ENCODE results near the gene CMTR1.
A peak's percentile ranks its signal among the peaks of the same experiment; 100 is the strongest.
"Not testable (repeated sequence)": the region's sequence is repeated elsewhere in the genome, so short reads cannot be mapped to it uniquely, and the experiment has no call there.

CMTR1 gene

DNA sequence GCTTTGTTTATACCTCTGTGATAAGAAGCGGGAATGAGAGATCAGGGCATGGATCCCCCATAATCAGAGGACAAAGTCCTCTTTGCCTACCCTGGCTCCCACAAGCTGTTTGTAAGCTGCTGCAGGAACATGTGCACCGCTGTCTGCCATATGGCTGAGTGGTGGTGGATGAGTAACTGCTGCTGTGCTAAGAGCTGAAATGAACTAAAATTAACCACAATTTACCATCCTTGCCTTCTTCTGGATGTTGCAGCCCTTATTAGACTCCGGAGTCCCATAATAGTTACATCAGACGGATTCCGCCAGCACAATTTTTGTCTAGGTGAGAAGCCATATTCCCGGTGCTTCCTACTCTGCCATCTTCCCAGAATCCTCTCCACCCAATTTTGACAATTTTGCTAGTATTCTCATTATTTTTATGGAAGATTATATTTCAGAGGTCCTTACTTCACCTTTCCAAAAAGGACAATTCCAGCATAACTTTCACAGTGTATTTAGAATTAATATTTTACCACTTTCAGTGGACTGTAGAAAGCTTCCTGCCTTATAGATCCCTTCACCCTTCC, 6.0 kb upstream of the CMTR1 start:
- no peak for DNase-seq
- in situ Hi-C loops (cut with HindIII; ENCODE audit: low pct_ligation_motif_present, low pct_unique_long_range_greater_than_20kb, low sequenced_read_pairs): no loop called here

DNA sequence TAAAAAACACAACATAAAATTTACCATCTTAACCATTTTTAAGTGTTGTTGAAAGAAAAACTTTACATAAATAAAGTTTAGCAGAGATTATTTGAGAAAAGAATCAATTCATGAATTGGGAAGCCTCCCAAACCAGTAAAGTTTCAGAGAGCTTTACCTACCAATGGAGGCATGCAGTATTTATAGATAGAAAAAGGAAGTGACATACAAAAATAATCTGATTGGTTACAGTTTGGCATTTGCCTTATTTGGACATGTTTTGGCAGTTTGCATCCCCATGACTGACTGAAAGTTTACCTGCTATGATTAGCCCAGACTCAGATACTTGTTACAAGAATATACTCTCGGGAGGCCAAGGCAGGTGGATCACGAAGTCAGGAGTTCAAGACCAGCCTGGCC, 3.7 kb upstream of the CMTR1 start:
- in situ Hi-C loops (cut with HindIII; ENCODE audit: low pct_ligation_motif_present, low pct_unique_long_range_greater_than_20kb, low sequenced_read_pairs): no loop called here
- no peak for DNase-seq

DNA sequence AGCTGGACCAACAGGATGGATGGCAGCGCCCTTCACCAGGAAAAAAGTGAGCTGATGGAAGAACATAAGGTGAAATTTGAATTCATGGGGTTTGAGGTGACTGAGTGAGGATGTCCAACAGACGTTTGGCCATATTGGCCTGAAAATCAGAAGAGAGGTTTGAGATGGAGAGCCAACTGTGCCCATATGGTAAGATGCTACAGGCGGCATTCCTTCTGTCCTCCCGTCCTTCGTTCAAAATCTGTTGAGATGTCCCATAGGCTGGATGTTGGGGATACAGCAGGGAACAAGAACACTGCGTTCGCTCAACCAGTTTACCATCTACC, 468 bp upstream of the CMTR1 start:
- in situ Hi-C loops (cut with HindIII; ENCODE audit: low pct_ligation_motif_present, low pct_unique_long_range_greater_than_20kb, low sequenced_read_pairs): no loop called here
- no peak for DNase-seq

DNA sequence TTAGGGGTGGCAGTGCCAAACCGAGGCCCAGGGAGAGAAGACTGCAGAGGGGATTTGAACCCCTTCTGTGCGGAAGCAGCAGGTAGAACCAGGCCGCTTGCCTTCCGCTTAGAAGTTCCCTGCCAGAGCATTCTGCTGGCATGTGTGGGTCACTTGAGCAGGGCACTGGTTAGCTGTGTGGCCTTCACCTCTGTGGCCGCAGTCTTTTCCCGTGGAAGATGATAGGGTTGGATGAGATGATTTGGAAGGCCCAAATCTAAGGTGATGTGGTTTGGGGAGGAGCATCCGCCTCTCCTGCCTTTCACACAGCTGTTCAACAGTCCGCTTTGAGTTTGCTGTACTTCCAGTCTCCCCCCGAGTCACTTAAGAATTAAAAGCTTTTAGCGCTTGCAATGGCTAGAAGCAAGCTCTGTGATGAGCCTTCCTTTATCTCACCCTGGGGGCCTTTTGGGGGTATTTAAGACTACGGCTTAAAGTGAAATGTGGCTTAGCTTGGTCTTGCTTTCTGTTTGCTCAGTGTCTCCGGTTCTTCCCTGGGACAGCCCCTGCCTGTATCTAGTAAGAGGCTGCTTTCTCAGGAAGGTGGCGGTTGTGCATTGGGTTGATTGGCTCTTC, 743 bp downstream of the CMTR1 start:
- in situ Hi-C loops (cut with HindIII; ENCODE audit: low pct_ligation_motif_present, low pct_unique_long_range_greater_than_20kb, low sequenced_read_pairs): no loop called here
- DNase-seq: peak; percentile 6

DNA sequence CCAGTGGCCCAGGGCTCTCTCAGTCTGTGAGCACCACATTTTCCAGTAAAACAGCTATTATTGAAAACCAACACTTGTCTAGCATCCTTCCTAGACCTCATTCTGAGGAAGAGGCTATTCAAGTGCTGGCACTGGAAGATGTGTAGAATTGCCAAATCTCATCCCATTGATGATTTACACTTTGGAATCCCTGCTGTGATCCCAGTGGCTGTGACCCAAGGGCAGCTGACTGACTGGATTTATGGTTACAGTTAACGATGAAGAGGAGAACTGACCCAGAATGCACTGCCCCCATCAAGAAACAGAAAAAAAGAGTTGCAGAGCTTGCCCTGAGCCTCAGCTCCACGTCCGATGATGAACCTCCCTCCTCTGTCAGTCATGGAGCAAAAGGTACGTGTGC, 2.4 kb downstream of the CMTR1 start:
- in situ Hi-C loops (cut with HindIII; ENCODE audit: low pct_ligation_motif_present, low pct_unique_long_range_greater_than_20kb, low sequenced_read_pairs): no loop called here
- no peak for DNase-seq

DNA sequence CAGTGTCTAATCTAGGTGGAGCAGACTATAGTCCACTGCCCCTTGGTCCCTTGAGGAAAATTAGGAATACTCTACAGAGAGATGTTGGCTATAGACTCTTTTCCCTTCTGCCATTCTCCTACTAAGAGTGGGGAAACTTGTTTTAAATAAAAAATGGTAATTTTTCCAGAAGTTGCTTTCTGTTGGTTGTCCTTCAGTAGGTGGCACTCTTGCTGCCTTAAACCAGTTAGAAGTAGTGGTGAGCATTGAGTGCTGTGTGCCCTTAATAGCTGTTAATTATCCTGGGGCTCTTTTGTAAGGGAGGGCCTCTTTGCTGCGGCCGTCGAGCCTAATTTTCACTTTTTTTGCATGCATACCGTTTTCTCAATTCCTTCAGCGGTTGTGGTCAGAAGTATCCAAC, 2.8 kb downstream of the CMTR1 start:
- in situ Hi-C loops (cut with HindIII; ENCODE audit: low pct_ligation_motif_present, low pct_unique_long_range_greater_than_20kb, low sequenced_read_pairs): no loop called here
- no peak for DNase-seq

DNA sequence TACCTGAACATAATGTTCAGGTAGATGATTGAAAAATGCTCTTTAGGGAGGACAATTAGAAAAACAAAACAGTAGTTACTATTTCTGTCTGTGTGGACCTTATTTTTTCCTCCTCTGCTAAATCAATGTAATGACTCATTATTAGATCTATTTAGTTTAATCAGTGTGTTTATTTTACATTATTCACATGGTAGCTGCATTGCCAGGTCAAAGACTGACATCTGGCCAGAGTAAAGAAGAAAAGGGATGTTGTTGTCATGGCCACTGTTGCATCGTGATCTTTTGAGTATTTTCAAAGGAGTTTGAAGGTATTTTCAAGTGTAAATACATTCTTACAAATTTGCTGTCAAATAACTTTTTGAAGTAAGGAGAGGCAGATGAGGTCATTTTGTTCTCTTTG, 5.9 kb downstream of the CMTR1 start:
- no peak for DNase-seq
- in situ Hi-C loops (cut with HindIII; ENCODE audit: low pct_ligation_motif_present, low pct_unique_long_range_greater_than_20kb, low sequenced_read_pairs): no loop called here

DNA sequence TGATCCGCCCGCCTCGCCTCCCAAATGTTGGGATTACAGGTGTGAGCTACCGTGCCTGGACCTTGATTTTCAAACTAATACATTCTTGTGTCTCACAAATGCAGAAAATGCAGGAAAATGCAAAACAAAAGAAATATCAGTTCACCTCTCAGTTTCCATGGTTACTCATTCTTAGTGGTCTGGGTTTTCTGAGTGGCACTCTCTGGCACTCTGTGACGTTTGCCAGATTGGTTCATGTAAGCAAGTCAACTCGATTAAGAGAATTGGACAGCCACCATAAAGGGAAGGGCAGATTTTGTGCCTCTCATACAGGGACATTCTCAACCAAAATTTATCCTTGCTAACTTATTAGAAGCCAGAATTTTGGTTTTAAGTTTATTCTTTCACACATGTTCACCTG, 8.6 kb downstream of the CMTR1 start:
- DNase-seq: no peak
- in situ Hi-C loops (cut with HindIII; ENCODE audit: low pct_ligation_motif_present, low pct_unique_long_range_greater_than_20kb, low sequenced_read_pairs): no loop called here

DNA sequence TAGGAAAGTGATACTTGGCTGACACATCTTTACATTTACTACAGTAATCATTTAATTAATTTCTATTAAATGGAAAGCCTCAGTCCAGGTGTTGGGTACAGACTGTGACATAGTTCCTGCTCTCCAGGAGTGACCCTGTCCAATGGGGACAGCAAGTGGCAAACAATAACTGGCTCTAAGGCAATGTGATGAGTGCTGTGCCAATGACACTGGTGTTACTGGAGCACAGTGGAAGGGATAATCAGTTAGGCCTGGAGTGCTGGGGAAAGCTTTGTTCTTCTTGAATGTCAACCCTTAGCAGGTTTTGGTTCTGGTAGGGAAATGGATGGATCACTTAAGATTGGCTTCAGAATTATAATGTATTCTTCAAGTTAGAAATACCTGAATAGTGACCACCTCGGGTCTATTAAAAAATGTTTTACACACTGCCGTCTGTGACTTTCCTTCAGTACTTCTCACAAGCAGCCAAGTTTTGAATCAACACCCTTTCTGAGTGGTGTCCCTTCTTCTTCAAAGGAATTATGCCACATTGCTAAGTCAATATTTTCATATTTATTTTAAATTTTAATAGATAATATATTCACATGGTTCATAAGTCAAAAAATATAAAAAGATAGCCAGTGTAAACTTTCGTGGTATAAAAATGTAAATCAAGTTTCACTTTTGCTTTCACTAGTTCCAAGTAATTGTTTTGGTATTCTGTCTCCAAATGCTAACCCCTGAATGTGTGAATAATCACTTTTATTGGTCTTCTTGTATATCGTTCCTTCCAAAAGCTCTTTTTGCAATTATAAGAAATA, 9.6 kb downstream of the CMTR1 start:
- in situ Hi-C loops (cut with HindIII; ENCODE audit: low pct_ligation_motif_present, low pct_unique_long_range_greater_than_20kb, low sequenced_read_pairs): no loop called here

DNA sequence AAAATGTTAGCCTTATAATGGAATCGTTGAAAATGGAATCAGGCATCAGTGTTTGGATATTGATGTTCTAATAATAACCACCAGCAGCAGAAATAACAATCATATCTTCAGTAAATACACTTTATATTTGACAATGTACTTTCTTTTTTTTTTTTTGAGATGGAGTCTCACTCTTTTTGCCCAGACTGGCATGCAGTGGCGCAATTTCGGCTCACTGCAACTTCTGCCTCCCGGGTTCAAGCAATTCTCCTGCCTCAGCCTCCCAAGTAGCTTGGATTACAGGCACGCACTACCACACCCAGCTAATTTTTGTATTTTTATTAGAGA, 10.2 kb downstream of the CMTR1 start:
- in situ Hi-C loops (cut with HindIII; ENCODE audit: low pct_ligation_motif_present, low pct_unique_long_range_greater_than_20kb, low sequenced_read_pairs); DNase-seq: not testable (repeated sequence)

More for the DNA sequence above, 9.6 kb downstream of the CMTR1 start:
- peak; percentile 17 for DNase-seq

DNA sequence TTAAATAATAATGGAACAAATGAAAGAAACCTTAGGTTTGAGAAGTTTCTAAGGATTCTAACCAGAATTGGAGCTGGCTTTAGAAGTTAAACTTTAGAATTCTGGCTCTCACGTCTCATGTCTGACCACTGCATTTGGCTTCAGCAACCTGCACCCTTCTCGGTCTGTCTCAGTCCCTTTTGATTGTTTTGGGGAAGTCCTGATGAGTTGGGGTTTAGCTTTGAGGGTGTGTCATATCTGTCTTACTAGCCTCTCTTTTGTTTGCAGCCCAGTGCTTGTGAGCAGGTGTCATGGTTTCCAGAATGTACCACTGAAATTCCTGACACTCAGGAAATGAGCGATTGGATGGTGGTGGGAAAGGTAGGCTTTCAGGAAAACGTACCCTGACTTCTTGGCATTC, 17.0 kb downstream of the CMTR1 start:
- in situ Hi-C loops (cut with HindIII; ENCODE audit: low pct_ligation_motif_present, low pct_unique_long_range_greater_than_20kb, low sequenced_read_pairs): no loop called here

DNA sequence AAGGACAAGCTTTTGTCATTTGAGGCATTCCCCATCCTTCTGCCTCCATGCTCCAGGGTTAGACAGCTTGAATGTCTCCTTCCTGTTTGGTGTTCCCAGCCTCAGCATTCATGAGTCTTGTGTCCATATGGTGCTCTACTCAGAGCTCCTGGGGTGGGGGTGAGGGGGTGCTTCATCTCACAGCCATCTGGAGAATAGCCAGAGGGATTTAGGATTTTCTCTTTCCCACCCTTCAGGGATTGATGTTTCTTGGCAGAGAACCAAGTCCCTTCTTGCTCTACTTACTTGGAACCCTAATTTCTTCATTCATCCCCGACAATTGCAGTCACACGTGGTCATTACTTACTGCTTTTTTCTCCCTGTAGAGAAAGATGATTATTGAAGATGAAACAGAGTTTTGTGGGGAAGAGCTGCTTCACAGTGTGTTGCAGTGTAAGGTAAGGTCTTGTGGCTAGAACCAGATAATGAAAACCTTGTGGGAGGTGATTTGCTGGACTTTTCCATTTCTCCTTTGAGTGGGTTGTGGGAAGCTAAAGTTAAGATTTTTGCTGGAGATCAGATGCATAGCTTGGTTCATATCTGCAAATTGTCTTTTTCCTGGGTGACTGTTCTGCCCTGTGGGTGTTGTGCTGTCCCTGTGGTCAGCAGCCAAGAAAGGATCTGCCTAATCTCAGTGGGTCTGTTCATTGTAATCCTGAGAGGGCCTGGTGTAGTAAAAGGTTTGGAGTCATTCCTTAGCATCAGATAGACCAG, 18.6 kb downstream of the CMTR1 start:
- in situ Hi-C loops (cut with HindIII; ENCODE audit: low pct_ligation_motif_present, low pct_unique_long_range_greater_than_20kb, low sequenced_read_pairs): no loop called here
- no peak for DNase-seq

More for the DNA sequence above, 17.0 kb downstream of the CMTR1 start:
- DNase-seq: no peak

DNA sequence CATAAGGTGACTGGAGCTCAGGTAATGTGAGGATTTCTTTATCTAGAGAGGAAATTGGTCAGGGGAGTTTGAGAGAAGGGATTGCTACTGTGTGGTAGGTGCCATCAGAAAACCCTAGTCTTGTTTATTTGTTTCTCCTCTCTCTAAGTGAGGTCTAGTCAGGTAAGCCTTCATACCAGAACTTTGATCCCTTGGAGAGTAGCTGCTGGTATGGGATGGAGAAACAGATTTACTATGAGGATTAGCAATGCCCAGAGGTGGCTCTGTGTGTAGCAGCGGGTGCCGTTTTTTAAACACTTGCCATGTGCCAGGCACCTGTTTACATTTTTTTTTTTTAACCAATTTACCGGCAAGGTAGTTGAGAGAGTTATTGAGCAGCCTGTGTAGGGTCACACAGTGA, 19.5 kb downstream of the CMTR1 start:
- DNase-seq: no peak

DNA sequence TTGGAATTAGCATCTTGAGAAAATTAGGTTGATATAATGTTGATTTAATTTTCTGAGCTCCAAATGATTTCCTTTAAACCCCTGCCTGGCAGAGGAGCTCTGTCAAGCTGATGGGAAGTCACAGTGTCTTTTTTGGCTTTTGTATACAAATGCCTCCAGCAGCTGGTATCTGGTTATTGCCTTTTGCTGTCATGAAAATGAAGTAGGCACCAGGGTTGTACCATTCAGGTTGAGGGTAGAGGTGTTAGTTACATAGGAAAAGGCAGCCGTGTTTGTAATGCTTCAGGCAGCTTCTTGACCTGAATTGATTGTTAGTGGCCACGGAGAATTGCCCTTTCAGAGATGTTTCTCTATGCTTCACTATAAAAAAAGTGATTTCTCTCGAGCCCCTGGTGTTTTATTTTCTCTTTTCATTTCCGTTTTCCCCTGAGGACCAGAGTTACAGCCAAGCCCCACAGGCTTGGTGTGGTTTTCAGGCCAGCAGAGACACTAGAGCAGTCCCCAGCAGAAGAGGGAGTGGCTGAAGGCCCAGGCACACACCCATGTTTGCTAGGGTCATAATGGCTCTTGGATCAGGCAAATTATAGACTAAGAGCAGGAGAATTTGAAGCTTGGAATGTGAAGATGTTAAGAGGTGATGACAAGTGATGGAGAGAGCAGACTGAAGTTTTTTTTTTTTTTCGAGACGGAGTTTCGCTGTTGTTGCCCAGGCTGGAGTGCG, 21.6 kb downstream of the CMTR1 start:
- no peak for DNase-seq
- in situ Hi-C loops (cut with HindIII; ENCODE audit: low pct_ligation_motif_present, low pct_unique_long_range_greater_than_20kb, low sequenced_read_pairs): no loop called here

More for the DNA sequence above, 19.5 kb downstream of the CMTR1 start:
- in situ Hi-C loops (cut with HindIII; ENCODE audit: low pct_ligation_motif_present, low pct_unique_long_range_greater_than_20kb, low sequenced_read_pairs): no loop called here

DNA sequence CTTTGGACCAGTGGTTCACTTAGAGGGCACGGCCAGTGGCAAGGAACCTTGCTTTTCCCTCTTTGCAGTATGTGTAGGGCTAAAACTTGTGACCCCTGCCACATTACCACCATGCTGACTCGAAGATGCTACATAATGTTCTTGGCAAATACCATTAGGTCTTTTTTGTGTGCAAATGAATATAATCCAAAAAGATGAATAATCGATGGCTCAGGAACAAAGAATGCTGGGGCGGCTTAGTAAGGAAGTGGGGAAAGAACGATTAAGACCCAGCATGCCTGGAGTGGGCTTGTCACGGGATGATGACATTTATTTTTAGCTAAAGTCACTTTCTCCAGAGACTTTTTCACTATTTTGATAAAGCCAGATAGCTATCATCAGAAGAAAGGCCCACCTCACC, 23.1 kb downstream of the CMTR1 start:
- in situ Hi-C loops (cut with HindIII; ENCODE audit: low pct_ligation_motif_present, low pct_unique_long_range_greater_than_20kb, low sequenced_read_pairs): no loop called here
- no peak for DNase-seq

DNA sequence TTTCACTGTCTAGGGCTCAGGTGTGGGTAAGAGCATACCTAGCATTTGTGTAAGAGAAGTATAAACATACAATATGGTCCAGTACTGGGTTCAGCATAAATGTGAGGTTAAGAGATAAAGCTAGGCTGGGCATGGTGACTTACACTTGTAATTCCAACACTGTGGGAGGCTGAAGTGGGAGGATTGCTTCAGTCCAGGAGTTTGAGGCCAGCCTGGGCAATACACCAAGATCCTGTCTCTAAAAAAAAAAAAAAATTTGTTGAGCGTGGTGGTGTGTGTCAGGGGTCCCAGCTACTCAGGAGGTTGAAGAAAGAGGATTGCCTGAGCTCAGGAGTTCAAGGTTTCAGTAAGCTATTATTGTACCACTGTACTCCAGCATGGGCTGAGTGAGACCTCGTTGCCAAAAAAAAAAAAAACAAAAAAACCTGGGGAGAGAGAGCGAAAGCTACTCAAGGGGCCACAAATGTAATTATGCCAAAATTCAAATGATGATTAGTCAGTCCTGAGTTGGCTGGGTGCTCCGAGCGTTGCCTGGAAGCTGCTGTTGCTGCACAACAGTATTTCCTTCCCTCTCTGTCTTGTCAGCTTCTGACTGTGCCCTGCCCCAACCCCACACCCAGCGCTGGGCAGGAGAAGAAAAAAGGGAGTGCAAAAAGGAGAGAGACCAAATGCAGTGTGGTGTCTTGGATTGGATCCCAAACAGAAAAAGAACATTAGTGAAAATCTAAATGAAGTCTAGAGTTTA, 24.0 kb downstream of the CMTR1 start:
- DNase-seq: no peak
- in situ Hi-C loops (cut with HindIII; ENCODE audit: low pct_ligation_motif_present, low pct_unique_long_range_greater_than_20kb, low sequenced_read_pairs): no loop called here

DNA sequence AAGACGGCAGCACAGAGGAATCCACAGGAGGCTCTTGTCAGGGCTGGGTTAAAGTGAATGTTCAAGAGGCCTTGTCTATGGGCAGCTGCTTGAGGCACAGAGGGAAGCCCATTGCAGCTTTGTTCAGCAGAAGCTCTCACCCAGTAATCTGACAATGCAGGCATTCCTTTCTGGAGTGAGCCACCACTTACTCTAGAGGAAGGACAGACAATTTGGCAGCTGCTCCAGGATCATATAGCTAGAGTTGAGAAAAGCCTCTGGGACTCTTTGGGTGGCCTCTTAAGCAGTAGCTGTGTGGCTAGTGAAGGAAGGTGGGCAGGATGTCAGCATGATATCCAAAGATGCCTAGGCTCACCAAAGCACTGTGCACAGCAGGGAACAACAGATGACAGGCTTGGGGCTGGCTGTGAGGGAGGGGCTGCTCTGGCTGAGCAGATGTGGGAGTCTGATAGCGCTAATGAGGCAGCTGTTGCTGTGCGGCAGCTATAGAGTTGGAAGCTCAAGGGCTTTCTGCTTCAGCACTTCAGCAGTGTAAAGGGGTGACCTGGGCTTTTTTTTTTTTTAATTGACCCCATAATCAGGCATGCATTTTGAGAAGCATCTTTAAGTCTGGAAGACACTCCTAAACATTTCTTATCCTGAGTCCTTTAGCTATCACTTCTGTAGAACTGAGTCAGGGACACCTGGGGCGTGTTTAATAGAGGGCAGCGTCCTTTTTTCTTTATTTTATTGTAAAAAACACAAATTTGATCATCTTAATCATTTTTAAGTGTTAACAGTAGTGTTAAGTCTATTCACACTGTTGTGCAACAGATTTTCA, 27.2 kb downstream of the CMTR1 start:
- no peak for DNase-seq

DNA sequence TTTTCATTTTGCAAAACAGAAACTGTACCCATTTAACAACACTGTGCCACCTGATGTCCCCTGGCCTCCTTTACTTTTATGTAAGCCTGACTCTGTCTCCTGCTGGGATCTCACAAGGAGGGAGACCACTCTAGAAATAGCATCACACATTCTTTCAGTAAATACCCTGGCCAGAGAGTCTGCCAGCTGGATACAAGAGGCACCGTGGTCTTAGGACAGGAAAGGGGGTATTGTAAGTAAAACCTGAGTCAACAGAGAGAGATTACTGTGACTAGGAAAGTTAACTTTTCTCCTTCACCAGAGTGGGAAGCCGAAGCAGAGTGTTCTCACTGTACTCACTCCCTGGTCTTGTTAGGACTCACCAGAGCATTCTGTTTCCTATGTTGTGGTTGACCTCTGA, 27.8 kb downstream of the CMTR1 start:
- in situ Hi-C loops (cut with HindIII; ENCODE audit: low pct_ligation_motif_present, low pct_unique_long_range_greater_than_20kb, low sequenced_read_pairs): no loop called here
- no peak for DNase-seq

More for the DNA sequence above, 27.2 kb downstream of the CMTR1 start:
- in situ Hi-C loops (cut with HindIII; ENCODE audit: low pct_ligation_motif_present, low pct_unique_long_range_greater_than_20kb, low sequenced_read_pairs): no loop called here

All from ACHN (cell line).